Activated B cell treated with CpG ODN at 0.5 μM for 24 hours (primary cell): ENCODE results near the gene RBM10. TPM values are rescaled to one million over a fixed set of nuclear protein-coding genes. Genes with fewer than 3 reads are reported as not detected.
"Not testable (repeated sequence)": the region's sequence is repeated elsewhere in the genome, so short reads cannot be mapped to it uniquely, and the experiment has no call there.

Experiments
- ATAC-seq: fragments of 200-7000 bp; cut with Tn5 transposase; one replicate; pipeline ENCODE4 v1.10.0; 2021; ENCODE audit warnings: low read depth, mild to moderate bottlenecking, moderate library complexity
- CTCF ChIA-PET: fragments of 350-600 bp; sonication (Branson Sonifier 250); formaldehyde crosslinking; loops from one replicate; lab custom pipeline; 2021; ENCODE audit warnings: antibody characterized with exemption; lab: Charles Lee
- POLR2A ChIA-PET: fragments of 350-600 bp; sonication (Branson Sonifier 250); formaldehyde crosslinking; loops from one replicate; lab custom pipeline; 2021; ENCODE audit warnings: antibody characterized with exemption; lab: Charles Lee
- DNase-seq: peaks from one replicate; pipeline ENCODE4 v3.0.0; 2022
- H3K27ac Mint-ChIP-seq: one replicate; pipeline ENCODE4 v1.8.0; 2020; ENCODE audit warnings: mixed read lengths
- H3K27me3 Mint-ChIP-seq: one replicate; pipeline ENCODE4 v1.8.0; 2021; ENCODE audit warnings: mixed read lengths
- H3K36me3 Mint-ChIP-seq: one replicate; pipeline ENCODE4 v1.8.0; 2021; ENCODE audit warnings: low read depth, mixed read lengths
- H3K4me1 Mint-ChIP-seq: one replicate; pipeline ENCODE4 v1.8.0; 2021; ENCODE audit warnings: mixed read lengths
- H3K4me3 Mint-ChIP-seq: one replicate; pipeline ENCODE4 v1.8.0; 2020; ENCODE audit warnings: mild to moderate bottlenecking, mixed read lengths
- H3K9me3 Mint-ChIP-seq: one replicate; pipeline ENCODE4 v1.8.0; 2020; ENCODE audit warnings: mixed read lengths
- intact Hi-C: fragments of 100-400 bp; cut with micrococcal nuclease; formaldehyde crosslinking; loops from one replicate; pipeline ENCODE4 v1.15.1; 2024
- total RNA-seq: library from RNA; stranded (reverse); gene quantifications from 2 replicates; pipeline ENCODE4 v1.2.3, GENCODE V29; 2022
- TF ChIP-seq, protein P1 (sequence below): fragments of 200-600 bp; IDR thresholded peaks from one replicate; pipeline ENCODE4 v1.8.0; 2022; ENCODE audit warnings: antibody characterized with exemption, mild to moderate bottlenecking

The RBM10 gene
- total RNA-seq, 1 donor from 2014 or later: 55.6 TPM

DNA sequence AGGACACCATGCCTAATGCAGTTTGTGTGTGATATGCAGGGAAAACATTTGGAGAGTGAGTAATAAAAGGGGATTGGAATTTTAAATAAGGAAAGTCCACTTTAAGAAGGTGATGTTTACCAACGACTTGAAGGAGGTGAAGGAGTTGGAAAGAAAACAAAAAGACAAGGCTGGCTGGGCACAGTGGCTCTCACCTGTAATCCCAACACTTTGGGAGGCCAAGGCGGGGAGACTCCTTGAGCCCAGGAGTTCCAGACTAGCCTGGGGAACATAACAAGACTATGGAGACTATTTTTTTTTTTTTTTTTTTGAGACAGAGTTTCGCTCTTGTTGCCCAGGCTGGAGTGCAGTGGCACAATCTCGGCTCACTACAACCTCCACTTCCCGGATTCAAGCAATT lies 11.5 kb upstream of the RBM10 start:
- intact Hi-C loops: no loop called here
- TF ChIP-seq, protein P1, sequence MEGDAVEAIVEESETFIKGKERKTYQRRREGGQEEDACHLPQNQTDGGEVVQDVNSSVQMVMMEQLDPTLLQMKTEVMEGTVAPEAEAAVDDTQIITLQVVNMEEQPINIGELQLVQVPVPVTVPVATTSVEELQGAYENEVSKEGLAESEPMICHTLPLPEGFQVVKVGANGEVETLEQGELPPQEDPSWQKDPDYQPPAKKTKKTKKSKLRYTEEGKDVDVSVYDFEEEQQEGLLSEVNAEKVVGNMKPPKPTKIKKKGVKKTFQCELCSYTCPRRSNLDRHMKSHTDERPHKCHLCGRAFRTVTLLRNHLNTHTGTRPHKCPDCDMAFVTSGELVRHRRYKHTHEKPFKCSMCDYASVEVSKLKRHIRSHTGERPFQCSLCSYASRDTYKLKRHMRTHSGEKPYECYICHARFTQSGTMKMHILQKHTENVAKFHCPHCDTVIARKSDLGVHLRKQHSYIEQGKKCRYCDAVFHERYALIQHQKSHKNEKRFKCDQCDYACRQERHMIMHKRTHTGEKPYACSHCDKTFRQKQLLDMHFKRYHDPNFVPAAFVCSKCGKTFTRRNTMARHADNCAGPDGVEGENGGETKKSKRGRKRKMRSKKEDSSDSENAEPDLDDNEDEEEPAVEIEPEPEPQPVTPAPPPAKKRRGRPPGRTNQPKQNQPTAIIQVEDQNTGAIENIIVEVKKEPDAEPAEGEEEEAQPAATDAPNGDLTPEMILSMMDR: no peak
- DNase-seq (no peak), ATAC-seq (no peak)
- H3K36me3 Mint-ChIP-seq: peaks cover 9% of the 10 kb centered on the region
- H3K27ac Mint-ChIP-seq: no peak overlapping the region
- ChIA-PET POLR2A (no interaction called here), CTCF (no interaction called here)
- no peak overlapping the region for H3K4me3 Mint-ChIP-seq
- no peaks in the 10 kb centered on the region for H3K9me3 Mint-ChIP-seq
- no peaks in the 10 kb centered on the region for H3K4me1 Mint-ChIP-seq
- H3K27me3 Mint-ChIP-seq: no peaks in the 10 kb centered on the region

DNA sequence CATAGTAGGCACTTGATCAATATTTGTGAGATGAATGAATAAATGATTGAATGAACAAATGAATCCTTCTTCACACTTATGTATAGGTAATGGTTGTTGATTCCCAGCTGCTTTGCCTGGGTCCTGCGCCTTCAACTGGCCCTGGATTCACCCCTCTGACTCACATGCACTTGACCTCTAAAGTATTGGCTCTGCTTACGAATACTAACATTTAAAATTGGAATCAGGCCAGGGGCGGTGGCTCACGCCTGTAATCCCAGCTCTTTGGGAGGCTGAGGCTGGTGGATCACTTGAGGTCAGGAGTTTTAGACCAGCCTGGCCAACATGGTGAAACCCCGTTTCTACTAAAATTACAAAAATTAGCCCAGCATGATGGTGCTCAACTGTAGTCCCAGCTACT lies 9.4 kb upstream of the RBM10 start:
- intact Hi-C loops, H3K9me3 Mint-ChIP-seq, H3K4me3 Mint-ChIP-seq, ATAC-seq, DNase-seq, H3K4me1 Mint-ChIP-seq, H3K27me3 Mint-ChIP-seq, H3K27ac Mint-ChIP-seq: not testable (repeated sequence)
- POLR2A ChIA-PET: interaction anchor here (1.5 kb wide), 1 partner anchor 9 kb away, joined by 14 read pairs; the partner anchor contains the start of genes NDUFB11 and RBM10
- CTCF ChIA-PET: interaction anchor here (1.2 kb wide), 1 partner anchor 10 kb away, joined by 3 read pairs; the partner anchor contains the start of gene RBM10
- peaks cover 13% of the 10 kb centered on the region for H3K36me3 Mint-ChIP-seq

DNA sequence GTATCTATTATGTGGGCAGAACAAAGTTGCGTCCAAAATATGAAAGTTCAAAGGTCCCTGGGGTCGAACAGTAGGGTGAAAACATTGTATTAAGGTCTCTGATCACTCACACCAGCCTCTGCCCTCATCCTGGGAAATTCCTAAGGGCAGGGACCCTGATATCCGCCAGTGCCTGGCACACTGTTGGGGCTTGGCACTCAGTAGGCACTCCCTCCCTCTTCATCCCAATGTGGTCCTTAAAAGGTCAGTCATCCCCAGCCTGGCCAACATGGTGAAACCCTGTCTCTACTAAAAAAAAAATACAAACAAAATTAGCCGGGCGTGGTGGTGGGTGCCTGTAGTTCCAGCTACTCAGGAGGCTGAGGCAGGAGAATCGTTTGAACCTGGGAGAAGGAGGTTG lies 6.8 kb upstream of the RBM10 start:
- Mint-ChIP-seq H3K27ac (no peak overlapping the region), H3K9me3 (no peaks in the 10 kb centered on the region), H3K27me3 (no peaks in the 10 kb centered on the region), H3K4me1 (peaks cover 3% of the 10 kb centered on the region), H3K4me3 (no peak overlapping the region), H3K36me3 (peaks cover 26% of the 10 kb centered on the region)
- intact Hi-C loops: no loop called here
- DNase-seq (no peak), ATAC-seq (no peak)
- POLR2A ChIA-PET: no interaction called here
- TF ChIP-seq, protein P1: no peak
- CTCF ChIA-PET: no interaction called here

DNA sequence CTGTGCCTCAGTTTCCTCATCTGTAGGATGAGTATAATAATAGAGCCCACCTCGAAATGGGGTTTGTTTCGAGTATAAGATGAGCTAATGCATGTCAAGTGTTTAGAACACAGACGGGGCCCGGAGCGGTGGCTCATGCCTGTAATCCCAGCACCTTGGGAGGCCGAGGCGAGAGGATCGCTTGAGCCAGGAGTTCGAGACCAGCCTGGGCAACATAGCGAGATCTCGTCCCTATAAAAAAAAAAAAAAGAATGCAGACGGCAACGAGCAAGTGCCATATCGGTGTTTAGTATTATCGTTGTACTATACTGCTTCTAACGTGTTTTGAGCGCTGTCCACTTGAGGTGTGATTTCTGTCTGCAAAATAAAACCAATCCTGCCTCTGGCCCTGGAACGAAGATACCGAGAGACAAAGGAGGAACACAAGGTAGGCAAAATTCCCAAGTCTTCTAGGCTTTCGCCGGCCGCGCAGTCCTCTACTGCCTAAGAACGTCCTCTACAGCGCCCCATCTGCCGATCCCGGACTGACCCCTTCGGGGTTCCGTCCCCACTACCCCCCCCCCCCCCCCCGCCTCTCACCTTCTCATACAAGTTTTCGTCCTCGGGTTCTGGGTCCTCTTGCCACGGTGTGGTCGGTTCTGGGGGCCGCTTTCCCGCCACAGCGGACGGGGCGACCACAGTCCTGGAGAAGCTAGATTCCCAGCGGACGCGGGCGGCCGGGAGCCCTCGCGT lies 961 bp upstream of the RBM10 start:
- DNase-seq (no peak), ATAC-seq (peak; percentile 2)
- CTCF ChIA-PET: interaction anchor here (0.6 to 1.2 kb wide), 3 partner anchors 15 to 47 kb away, joined by 3 to 4 read pairs (median 3); no protein-coding TSS in a partner anchor
- H3K9me3 Mint-ChIP-seq: no peaks in the 10 kb centered on the region
- peaks cover 33% of the 10 kb centered on the region for H3K36me3 Mint-ChIP-seq
- POLR2A ChIA-PET: interaction anchor here (0.6 to 2.4 kb wide), 15 partner anchors 9 to 1325 kb away, joined by 3 to 34 read pairs (median 6); partner anchors contain the start of genes CDK16, JADE3, RP2 and USP11
- no peaks in the 10 kb centered on the region for H3K27me3 Mint-ChIP-seq
- intact Hi-C loops: loop anchor here (2.0 kb wide), 2 partner anchors 223 to 507 kb away; partner anchors contain the start of gene ELK1
- peak overlapping the region; percentile 96 for H3K4me3 Mint-ChIP-seq
- H3K27ac Mint-ChIP-seq: peak overlapping the region; percentile 97
- H3K4me1 Mint-ChIP-seq: peaks cover 30% of the 10 kb centered on the region
- TF ChIP-seq, protein P1: no peak

DNA sequence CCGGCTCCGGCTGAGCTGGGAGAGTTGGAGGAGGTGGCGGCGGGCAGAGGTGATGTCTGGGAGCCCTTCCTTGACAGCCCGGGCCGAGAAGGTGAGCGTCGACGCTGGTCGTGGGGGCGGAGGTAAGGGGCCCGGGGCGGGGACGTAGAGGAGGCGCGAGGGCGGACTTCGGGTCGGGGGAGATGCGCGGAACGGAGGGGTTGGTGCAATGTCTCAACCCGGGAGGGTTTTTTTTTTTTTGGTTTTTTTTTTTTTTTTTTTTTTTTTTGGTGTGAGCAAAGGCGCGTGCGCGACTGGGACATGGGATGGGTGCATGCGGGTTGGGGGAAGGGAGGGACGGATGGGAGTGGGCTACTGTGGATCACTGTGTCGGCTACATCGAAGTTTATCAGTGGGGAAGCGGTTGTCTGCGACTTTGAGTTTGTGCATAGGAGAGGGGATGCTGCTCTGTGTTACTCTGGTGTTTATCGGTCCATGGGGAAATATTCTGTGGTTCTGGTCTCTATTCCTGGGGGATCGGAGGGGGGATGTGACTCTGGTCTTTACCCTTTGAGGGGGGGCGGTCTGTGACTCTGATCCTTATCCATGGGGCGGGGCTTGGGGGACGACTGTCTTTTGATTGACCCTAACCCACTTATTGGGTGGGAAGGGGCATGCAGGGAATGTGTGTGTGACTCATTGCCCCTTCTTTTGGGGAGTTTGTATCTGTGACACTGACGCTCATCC lies 537 bp downstream of the RBM10 start:
- ATAC-seq (peak; percentile 23), DNase-seq (no peak)
- H3K9me3 Mint-ChIP-seq: no peaks in the 10 kb centered on the region
- H3K27ac Mint-ChIP-seq: peak overlapping the region; percentile 97
- H3K27me3 Mint-ChIP-seq: no peaks in the 10 kb centered on the region
- H3K36me3 Mint-ChIP-seq: peaks cover 31% of the 10 kb centered on the region
- ChIA-PET POLR2A (interaction anchor here (0.6 to 2.4 kb wide), 17 partner anchors 7 to 1857 kb away, joined by 3 to 34 read pairs (median 4); partner anchors contain the start of genes CDK16, ELK1, GRIPAP1 and JADE3), CTCF (interaction anchor here (0.8 to 1.2 kb wide), 3 partner anchors 10 to 245 kb away, joined by 3 read pairs; no protein-coding TSS in a partner anchor)
- H3K4me1 Mint-ChIP-seq: peaks cover 30% of the 10 kb centered on the region
- H3K4me3 Mint-ChIP-seq: peak overlapping the region; percentile 96
- TF ChIP-seq, protein P1: no peak
- intact Hi-C loops: loop anchor here (1.0 to 2.0 kb wide), 7 partner anchors 16 to 505 kb away; partner anchors contain the start of genes ARAF, CDK16, ELK1 and USP11
